Upper lobe of right lung (tissue), 1 donor: ENCODE results near the gene DACH1. TPM values are rescaled to one million over a fixed set of nuclear protein-coding genes. Genes with fewer than 3 reads are reported as not detected.

Experiments
- ATAC-seq: fragments of 200-7000 bp; cut with Tn5 transposase; one replicate; pipeline ENCODE4 v1.9.1; 2020; ENCODE audit warnings: mild to moderate bottlenecking, moderate library complexity
- DNase-seq: peaks from one replicate; pipeline ENCODE4 v3.0.0-alpha.2; 2020
- H3K27ac ChIP-seq: fragments of 200-600 bp; one replicate; pipeline ENCODE4 v1.8.0; 2022
- H3K27me3 ChIP-seq: fragments of 200-600 bp; one replicate; pipeline ENCODE4 v1.8.0; 2022; ENCODE audit warnings: mild to moderate bottlenecking
- H3K36me3 ChIP-seq: fragments of 200-600 bp; one replicate; pipeline ENCODE4 v1.8.0; 2022
- H3K4me1 ChIP-seq: fragments of 200-600 bp; one replicate; pipeline ENCODE4 v1.8.0; 2022
- H3K4me3 ChIP-seq: fragments of 200-600 bp; one replicate; pipeline ENCODE4 v1.8.0; 2022; ENCODE audit warnings: mild to moderate bottlenecking
- H3K9me3 ChIP-seq: fragments of 200-600 bp; one replicate; pipeline ENCODE4 v1.8.0; 2022
- intact Hi-C: fragments of 100-400 bp; cut with DNase I; formaldehyde crosslinking; loops from one replicate; pipeline ENCODE4 v1.11.0; 2022
- total RNA-seq: library from RNA; stranded (reverse); fragmentation: NEBNext Ultra II Directional; extraction: Animal tissue kit (Norgen Biotek cat#: 25700); gene quantifications from one replicate; pipeline ENCODE4 v1.2.1, GENCODE V29; 2021
- TF ChIP-seq, protein P1 (sequence below): fragments of 200-600 bp; IDR thresholded peaks from one replicate; pipeline ENCODE4 v1.8.0; 2022; ENCODE audit warnings: antibody characterized with exemption
- donor health status: DM: no; HTN: yes; CAD: no; lungs with severe emphysema.

The DACH1 gene
- total RNA-seq, 1 donor from 2014 or later: 11.5 TPM

DNA sequence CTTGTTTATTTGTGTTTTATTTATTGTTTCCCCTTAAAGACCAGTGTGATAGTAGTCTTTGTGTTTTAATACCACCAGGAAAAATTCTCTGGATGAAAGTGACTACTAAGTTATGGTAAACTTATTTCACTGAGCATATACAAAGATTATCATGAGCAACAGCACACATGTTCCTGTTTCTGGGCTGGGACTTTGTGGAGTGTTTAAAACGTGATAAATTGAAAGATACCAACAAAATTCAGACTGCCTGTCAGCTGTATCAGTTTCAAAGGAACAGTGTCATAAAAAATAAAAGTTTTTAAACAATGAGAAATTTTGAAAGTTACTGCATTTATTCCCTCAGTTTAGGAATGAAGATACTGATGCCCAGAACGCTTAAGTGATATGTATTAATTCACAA lies 259.4 kb downstream of the DACH1 start:
- Histone ChIP-seq H3K4me1 (no peaks in the 10 kb centered on the region), H3K36me3 (no peaks in the 10 kb centered on the region), H3K27me3 (no peaks in the 10 kb centered on the region), H3K4me3 (no peak overlapping the region), H3K27ac (no peak overlapping the region), H3K9me3 (no peaks in the 10 kb centered on the region)
- no peak for DNase-seq
- intact Hi-C loops: no loop called here
- TF ChIP-seq, protein P1, sequence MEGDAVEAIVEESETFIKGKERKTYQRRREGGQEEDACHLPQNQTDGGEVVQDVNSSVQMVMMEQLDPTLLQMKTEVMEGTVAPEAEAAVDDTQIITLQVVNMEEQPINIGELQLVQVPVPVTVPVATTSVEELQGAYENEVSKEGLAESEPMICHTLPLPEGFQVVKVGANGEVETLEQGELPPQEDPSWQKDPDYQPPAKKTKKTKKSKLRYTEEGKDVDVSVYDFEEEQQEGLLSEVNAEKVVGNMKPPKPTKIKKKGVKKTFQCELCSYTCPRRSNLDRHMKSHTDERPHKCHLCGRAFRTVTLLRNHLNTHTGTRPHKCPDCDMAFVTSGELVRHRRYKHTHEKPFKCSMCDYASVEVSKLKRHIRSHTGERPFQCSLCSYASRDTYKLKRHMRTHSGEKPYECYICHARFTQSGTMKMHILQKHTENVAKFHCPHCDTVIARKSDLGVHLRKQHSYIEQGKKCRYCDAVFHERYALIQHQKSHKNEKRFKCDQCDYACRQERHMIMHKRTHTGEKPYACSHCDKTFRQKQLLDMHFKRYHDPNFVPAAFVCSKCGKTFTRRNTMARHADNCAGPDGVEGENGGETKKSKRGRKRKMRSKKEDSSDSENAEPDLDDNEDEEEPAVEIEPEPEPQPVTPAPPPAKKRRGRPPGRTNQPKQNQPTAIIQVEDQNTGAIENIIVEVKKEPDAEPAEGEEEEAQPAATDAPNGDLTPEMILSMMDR: no peak
- no peak for ATAC-seq

DNA sequence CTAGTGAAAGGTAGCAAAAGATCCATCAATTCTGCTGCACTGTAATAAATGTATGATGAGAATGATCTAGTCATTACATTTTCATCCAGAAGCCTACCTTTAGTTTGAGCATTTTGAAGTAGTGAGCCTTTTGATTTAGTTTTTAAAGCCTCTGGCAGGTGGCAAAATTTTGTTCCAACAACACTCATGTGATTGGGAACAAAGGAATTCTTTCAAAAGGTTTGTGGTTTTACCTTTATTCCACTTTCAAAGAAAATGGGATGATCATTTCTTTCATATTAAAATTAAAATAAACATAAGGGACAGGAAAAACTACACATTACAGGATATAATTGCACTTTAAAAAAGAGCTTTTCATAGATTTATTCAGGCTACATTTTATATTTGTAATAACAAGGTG lies 260.2 kb downstream of the DACH1 start:
- no peaks in the 10 kb centered on the region for H3K9me3 ChIP-seq
- intact Hi-C loops: no loop called here
- H3K4me1 ChIP-seq: no peaks in the 10 kb centered on the region
- H3K36me3 ChIP-seq: no peaks in the 10 kb centered on the region
- TF ChIP-seq, protein P1: no peak
- DNase-seq: no peak
- no peak overlapping the region for H3K4me3 ChIP-seq
- no peak for ATAC-seq
- no peaks in the 10 kb centered on the region for H3K27me3 ChIP-seq
- no peak overlapping the region for H3K27ac ChIP-seq

DNA sequence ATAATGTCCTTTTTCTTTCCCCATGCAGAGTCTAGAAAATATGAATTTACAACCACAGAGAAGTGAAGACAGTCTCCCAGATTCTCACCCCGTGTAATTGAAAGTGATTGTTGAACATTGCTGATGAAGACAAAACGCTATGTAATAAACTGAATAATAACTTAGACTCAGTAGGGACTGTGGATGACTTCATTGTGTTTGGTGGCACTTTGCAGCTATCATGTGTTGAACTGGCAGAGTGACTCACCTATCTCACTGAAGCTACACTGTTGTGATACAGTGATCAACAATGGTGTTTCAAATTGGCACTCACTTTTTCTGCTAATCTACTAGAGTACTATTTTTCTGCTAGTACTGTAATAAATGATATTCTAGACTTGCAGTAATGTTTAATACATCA lies 261.3 kb downstream of the DACH1 start:
- H3K9me3 ChIP-seq: no peaks in the 10 kb centered on the region
- no peaks in the 10 kb centered on the region for H3K4me1 ChIP-seq
- no peak overlapping the region for H3K4me3 ChIP-seq
- intact Hi-C loops: no loop called here
- no peaks in the 10 kb centered on the region for H3K27me3 ChIP-seq
- TF ChIP-seq, protein P1: no peak
- no peak overlapping the region for H3K27ac ChIP-seq
- no peaks in the 10 kb centered on the region for H3K36me3 ChIP-seq
- ATAC-seq: no peak
- no peak for DNase-seq

DNA sequence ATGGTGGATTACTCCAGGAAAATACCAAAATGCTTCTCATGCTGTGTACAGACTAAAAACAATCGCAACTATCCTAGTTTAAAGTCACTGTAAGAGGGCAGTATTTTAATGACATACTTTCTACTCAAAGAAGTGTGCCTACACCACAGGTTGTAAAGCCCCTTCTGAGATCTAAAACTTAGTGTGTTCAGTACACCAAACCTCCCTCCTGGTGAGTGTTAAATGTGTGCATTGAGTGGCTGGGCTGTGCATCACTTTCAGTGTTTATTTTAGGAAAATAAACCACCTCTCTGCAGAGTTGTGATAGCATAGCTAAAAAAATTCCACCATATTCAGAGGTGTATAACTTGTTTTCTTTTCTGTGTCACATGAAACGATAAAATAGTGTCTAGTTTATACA lies 263.7 kb downstream of the DACH1 start:
- intact Hi-C loops: no loop called here
- TF ChIP-seq, protein P1: no peak
- Histone ChIP-seq H3K36me3 (no peaks in the 10 kb centered on the region), H3K4me1 (no peaks in the 10 kb centered on the region), H3K27ac (no peak overlapping the region), H3K4me3 (no peak overlapping the region), H3K27me3 (no peaks in the 10 kb centered on the region), H3K9me3 (no peaks in the 10 kb centered on the region)
- DNase-seq (no peak), ATAC-seq (no peak)

DNA sequence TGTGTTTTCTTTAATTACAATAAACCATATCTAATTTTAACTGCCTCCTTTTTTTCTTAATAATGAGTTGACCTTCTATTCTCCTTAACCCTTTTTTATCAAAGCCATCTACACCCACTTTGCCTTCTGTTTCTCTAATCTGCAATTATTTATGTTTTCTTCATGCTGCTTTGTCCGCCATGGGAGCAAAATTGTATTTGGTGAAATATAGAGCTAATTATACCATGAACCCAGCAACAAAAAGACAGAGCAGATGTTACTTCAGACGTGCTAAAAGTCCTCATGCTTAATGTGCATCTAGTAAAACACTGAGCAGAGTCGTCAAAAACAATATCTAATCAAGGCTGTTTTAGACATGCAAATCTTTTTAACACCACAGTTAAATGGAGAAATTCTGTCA lies 264.7 kb downstream of the DACH1 start:
- Histone ChIP-seq H3K9me3 (no peaks in the 10 kb centered on the region), H3K4me1 (no peaks in the 10 kb centered on the region), H3K36me3 (no peaks in the 10 kb centered on the region), H3K4me3 (no peak overlapping the region), H3K27ac (no peak overlapping the region), H3K27me3 (no peaks in the 10 kb centered on the region)
- intact Hi-C loops: no loop called here
- DNase-seq (no peak), ATAC-seq (no peak)
- TF ChIP-seq, protein P1: no peak

DNA sequence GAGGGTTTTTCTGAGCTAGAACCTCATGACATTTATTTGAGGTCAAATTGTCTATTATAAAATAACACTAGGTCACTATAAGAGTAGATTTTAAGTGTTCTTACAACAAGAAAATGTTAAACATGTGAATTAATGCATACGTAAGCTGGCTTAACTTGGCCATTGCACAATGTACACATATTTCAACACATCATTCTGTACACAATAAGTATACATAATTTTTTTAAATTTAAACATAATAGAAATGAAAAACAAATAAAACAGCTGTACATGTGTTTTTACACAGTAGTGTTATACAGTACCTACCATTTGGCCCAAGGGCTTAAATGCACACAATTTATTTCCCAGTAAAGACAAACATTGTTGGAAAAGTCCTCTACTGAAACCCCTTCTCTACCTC lies 269.9 kb downstream of the DACH1 start:
- no peaks in the 10 kb centered on the region for H3K36me3 ChIP-seq
- H3K27ac ChIP-seq: no peak overlapping the region
- no peaks in the 10 kb centered on the region for H3K27me3 ChIP-seq
- ATAC-seq (no peak), DNase-seq (no peak)
- H3K9me3 ChIP-seq: no peaks in the 10 kb centered on the region
- no peaks in the 10 kb centered on the region for H3K4me1 ChIP-seq
- TF ChIP-seq, protein P1: no peak
- no peak overlapping the region for H3K4me3 ChIP-seq
- intact Hi-C loops: no loop called here
